ENCODE data around the gene TBXA2R. TPM values are rescaled to one million over a fixed set of nuclear protein-coding genes. Genes with fewer than 3 reads are reported as not detected.

TBXA2R gene
- total RNA-seq, 2 experiments from 2014 or later: 0.47 to 0.75 TPM

DNA sequence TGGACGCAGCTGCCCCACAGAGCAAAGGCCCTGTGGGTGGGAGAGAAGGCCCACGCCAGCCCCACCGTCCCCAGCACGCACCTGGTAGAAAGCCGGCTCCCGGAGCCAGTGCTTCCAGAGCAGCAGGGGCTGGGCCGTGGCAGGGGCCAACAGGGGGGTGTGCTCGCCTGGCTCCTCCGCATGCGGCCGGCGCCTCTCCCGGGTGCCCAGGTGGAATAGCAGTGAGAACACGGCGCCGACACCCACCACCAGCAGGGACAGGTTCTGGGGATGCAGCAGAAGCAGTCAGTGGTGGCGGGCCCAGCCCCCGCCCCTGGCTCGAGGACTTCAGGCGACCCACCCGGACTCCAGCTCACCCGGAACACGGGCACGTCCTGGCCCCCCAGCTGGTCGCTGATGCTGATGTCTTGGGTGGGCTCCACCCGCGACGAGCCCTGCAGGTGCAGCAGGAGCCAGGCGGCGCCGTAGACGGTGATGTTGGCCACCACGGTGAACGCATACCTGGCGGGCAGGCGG, 58.9 kb downstream of the TBXA2R start:
- H3K27me3 Mint-ChIP-seq: no peaks in the 10 kb centered on the region
- peaks cover 20% of the 10 kb centered on the region for H3K4me1 Mint-ChIP-seq (ENCODE audit: low read depth)
- H3K36me3 Mint-ChIP-seq (ENCODE audit: low read depth): peaks cover 29% of the 10 kb centered on the region
- TF ChIP-seq, protein P1, sequence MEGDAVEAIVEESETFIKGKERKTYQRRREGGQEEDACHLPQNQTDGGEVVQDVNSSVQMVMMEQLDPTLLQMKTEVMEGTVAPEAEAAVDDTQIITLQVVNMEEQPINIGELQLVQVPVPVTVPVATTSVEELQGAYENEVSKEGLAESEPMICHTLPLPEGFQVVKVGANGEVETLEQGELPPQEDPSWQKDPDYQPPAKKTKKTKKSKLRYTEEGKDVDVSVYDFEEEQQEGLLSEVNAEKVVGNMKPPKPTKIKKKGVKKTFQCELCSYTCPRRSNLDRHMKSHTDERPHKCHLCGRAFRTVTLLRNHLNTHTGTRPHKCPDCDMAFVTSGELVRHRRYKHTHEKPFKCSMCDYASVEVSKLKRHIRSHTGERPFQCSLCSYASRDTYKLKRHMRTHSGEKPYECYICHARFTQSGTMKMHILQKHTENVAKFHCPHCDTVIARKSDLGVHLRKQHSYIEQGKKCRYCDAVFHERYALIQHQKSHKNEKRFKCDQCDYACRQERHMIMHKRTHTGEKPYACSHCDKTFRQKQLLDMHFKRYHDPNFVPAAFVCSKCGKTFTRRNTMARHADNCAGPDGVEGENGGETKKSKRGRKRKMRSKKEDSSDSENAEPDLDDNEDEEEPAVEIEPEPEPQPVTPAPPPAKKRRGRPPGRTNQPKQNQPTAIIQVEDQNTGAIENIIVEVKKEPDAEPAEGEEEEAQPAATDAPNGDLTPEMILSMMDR (IDR thresholded peaks at IDR 0.05): peak; percentile 4
- H3K4me3 Mint-ChIP-seq: no peak overlapping the region
- ChIA-PET CTCF (interaction anchor here (1.0 to 1.1 kb wide), 2 partner anchors 9 to 26 kb away, joined by 3 read pairs; no protein-coding TSS in a partner anchor), POLR2A (interaction anchor here (0.7 to 1.3 kb wide), 2 partner anchors 9 to 10 kb away, joined by 3 read pairs; no protein-coding TSS in a partner anchor)
- Histone ChIP-seq H3K36me3 (ENCODE audit: insufficient read depth, low read length) (peaks cover 45% of the 10 kb centered on the region), H3K4me1 (ENCODE audit: insufficient read depth, low read length) (peaks cover 34% of the 10 kb centered on the region), H3K27me3 (ENCODE audit: control insufficient read depth in 1 of 2, insufficient read depth in 2 of 2, low read length in 2 of 2) (no peaks in the 10 kb centered on the region), H3K27ac (ENCODE audit: low read depth in 1 of 2, low read length in 2 of 2) (no peak overlapping the region), H3K9me3 (ENCODE audit: control insufficient read depth in 1 of 2, insufficient read depth in 1 of 2, low read length in 2 of 2) (no peaks in the 10 kb centered on the region), H3K4me3 (ENCODE audit: low read length) (no peak overlapping the region)
- ATAC-seq (ENCODE audit: poor library complexity) (no peak), DNase-seq (peak in 1 of 14 experiments; percentile 35)
- H3K27ac Mint-ChIP-seq: no peak overlapping the region
- no peaks in the 10 kb centered on the region for H3K9me3 Mint-ChIP-seq
- intact Hi-C loops (cut with DNase I, micrococcal nuclease): loop anchor here (5.0 kb wide), 2 partner anchors 39 to 41 kb away; partner anchors contain the start of genes FZR1 (in 1 of the 2) and GIPC3 (in 1 of the 2)

DNA sequence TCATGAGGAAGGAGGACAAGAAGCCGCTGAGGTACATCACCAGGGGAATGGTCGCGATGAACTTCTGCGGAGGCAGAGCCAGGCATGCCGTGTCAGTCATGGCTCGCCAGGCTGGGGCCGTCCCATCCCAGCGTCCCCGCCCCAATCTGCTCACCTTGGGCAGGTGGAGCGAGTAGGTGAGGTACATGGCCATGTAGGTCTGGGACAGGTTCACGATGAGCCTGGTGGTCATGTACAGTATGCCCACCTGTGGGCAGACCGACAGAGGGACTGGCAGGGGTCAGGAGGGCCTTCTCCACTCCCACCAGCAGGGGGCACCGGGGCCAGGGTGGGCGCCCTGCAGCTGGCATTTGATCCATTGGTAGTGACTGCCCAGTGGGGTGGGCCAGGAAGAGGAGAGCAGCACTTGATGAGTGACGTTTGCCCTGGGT, 59.4 kb downstream of the TBXA2R start:
- Histone ChIP-seq H3K4me1 (ENCODE audit: insufficient read depth, low read length) (peaks cover 29% of the 10 kb centered on the region), H3K9me3 (ENCODE audit: control insufficient read depth in 1 of 2, insufficient read depth in 1 of 2, low read length in 2 of 2) (no peaks in the 10 kb centered on the region), H3K27me3 (ENCODE audit: control insufficient read depth in 1 of 2, insufficient read depth in 2 of 2, low read length in 2 of 2) (no peaks in the 10 kb centered on the region), H3K4me3 (ENCODE audit: low read length) (no peak overlapping the region), H3K36me3 (ENCODE audit: insufficient read depth, low read length) (peaks cover 47% of the 10 kb centered on the region), H3K27ac (ENCODE audit: low read depth in 1 of 2, low read length in 2 of 2) (no peak overlapping the region)
- Mint-ChIP-seq H3K27me3 (no peaks in the 10 kb centered on the region), H3K36me3 (ENCODE audit: low read depth) (peaks cover 29% of the 10 kb centered on the region), H3K27ac (no peak overlapping the region), H3K4me3 (no peak overlapping the region), H3K4me1 (ENCODE audit: low read depth) (peaks cover 20% of the 10 kb centered on the region), H3K9me3 (no peaks in the 10 kb centered on the region)
- DNase-seq (peak in 7 of 14 experiments; percentile 21 to 59 (median 42)), ATAC-seq (ENCODE audit: poor library complexity) (peak; percentile 16)
- intact Hi-C loops (cut with DNase I, micrococcal nuclease): loop anchor here (5.0 kb wide), 2 partner anchors 40 kb away; partner anchors contain the start of genes FZR1 (in 1 of the 2) and GIPC3 (in 1 of the 2)
- ChIA-PET POLR2A (interaction anchor here (0.7 to 3.7 kb wide), 2 partner anchors 10 kb away, joined by 3 to 21 read pairs; partner anchors contain the start of gene MFSD12), CTCF (interaction anchor here (1.0 to 1.1 kb wide), 2 partner anchors 9 to 26 kb away, joined by 3 read pairs; no protein-coding TSS in a partner anchor)
- TF ChIP-seq, protein P1 (IDR thresholded peaks at IDR 0.05): peak; percentile 56

DNA sequence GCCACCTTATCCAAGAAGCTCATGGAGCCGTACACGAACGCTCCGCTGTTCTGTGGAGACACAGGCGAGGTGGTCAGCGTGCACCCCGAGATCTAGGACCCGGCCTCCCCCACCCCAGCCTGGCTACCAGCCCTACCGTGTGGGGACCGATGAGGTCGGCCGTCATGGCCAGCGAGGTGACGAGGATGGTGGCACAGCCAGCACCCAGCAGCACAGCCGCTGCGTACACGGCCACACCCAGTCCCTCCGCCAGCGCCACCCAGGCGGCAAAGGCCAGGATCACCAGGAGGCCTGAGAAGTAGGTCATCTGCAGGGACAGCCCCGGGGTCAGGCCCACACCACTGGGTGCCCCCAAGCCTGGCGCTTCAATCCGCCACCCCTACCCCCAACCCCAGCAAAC, 60.6 kb downstream of the TBXA2R start:
- DNase-seq (peak in 1 of 14 experiments; percentile 35), ATAC-seq (ENCODE audit: poor library complexity) (no peak)
- H3K36me3 ChIP-seq (ENCODE audit: insufficient read depth, low read length): peaks cover 47% of the 10 kb centered on the region
- intact Hi-C loops (cut with DNase I, micrococcal nuclease): loop anchor here (5.0 kb wide), 2 partner anchors 39 to 41 kb away; partner anchors contain the start of genes FZR1 (in 1 of the 2) and GIPC3 (in 1 of the 2)
- no peaks in the 10 kb centered on the region for H3K27me3 ChIP-seq (ENCODE audit: control insufficient read depth in 1 of 2, insufficient read depth in 2 of 2, low read length in 2 of 2)
- TF ChIP-seq, protein P1 (IDR thresholded peaks at IDR 0.05): no peak
- peaks cover 21% of the 10 kb centered on the region for H3K4me1 ChIP-seq (ENCODE audit: insufficient read depth, low read length)
- H3K9me3 ChIP-seq (ENCODE audit: control insufficient read depth in 1 of 2, insufficient read depth in 1 of 2, low read length in 2 of 2): no peaks in the 10 kb centered on the region
- peaks cover 14% of the 10 kb centered on the region for H3K4me1 Mint-ChIP-seq (ENCODE audit: low read depth)
- H3K27ac ChIP-seq (ENCODE audit: low read depth in 1 of 2, low read length in 2 of 2): no peak overlapping the region
- CTCF ChIA-PET: interaction anchor here (1.7 to 1.9 kb wide), 3 partner anchors 8 to 39 kb away, joined by 6 to 33 read pairs (median 18); partner anchors contain the start of genes GIPC3 and MFSD12
- POLR2A ChIA-PET: interaction anchor here (2.7 to 3.7 kb wide), 2 partner anchors 8 to 11 kb away, joined by 19 to 21 read pairs; partner anchors contain the start of gene MFSD12
- no peaks in the 10 kb centered on the region for H3K27me3 Mint-ChIP-seq
- H3K9me3 Mint-ChIP-seq: no peaks in the 10 kb centered on the region
- no peak overlapping the region for H3K27ac Mint-ChIP-seq
- no peak overlapping the region for H3K4me3 Mint-ChIP-seq
- H3K4me3 ChIP-seq (ENCODE audit: low read length): no peak overlapping the region
- H3K36me3 Mint-ChIP-seq (ENCODE audit: low read depth): peaks cover 24% of the 10 kb centered on the region

Data from CD4-positive, alpha-beta T cell (primary cell).